IPS-15b (cell line): ENCODE measurements around the gene GTF2H1.
"Not testable (repeated sequence)": the region's sequence is repeated elsewhere in the genome, so short reads cannot be mapped to it uniquely, and the experiment has no call there.

Experiments used
- H3K27me3 ChIP-seq: one replicate; pipeline ENCODE4 v1.6.1; 2013; ENCODE audit warnings: low read length; ENCODE audit not compliant: control insufficient read depth, insufficient read depth
- H3K36me3 ChIP-seq: one replicate; pipeline ENCODE4 v1.6.1; 2013; ENCODE audit warnings: low read length; ENCODE audit not compliant: control insufficient read depth, insufficient read depth
- H3K4me1 ChIP-seq: one replicate; pipeline ENCODE4 v1.6.1; 2013; ENCODE audit warnings: mild to moderate bottlenecking, low read length; ENCODE audit not compliant: control insufficient read depth, insufficient read depth
- H3K4me3 ChIP-seq: one replicate; pipeline ENCODE4 v1.5.1; 2013; ENCODE audit warnings: low read depth, low read length
- H3K9ac ChIP-seq: one replicate; pipeline ENCODE4 v1.6.1; 2013; ENCODE audit warnings: low read depth, mild to moderate bottlenecking, low read length
- H3K9me3 ChIP-seq: one replicate; pipeline ENCODE4 v1.6.1; 2013; ENCODE audit warnings: mild to moderate bottlenecking, low read length; ENCODE audit not compliant: control insufficient read depth, insufficient read depth

Gene GTF2H1

GRCh38 chr11:18407400-18407799, 85.0 kb downstream of the GTF2H1 start:
- not testable (repeated sequence) for H3K4me1 ChIP-seq, H3K4me3 ChIP-seq, H3K9ac ChIP-seq, H3K27me3 ChIP-seq, H3K9me3 ChIP-seq
- H3K36me3 ChIP-seq, result peaks cover 12% of the 10 kb centered on the region

- no peaks in the 10 kb centered on the region for H3K9me3 ChIP-seq
- H3K36me3 ChIP-seq, result peaks cover 12% of the 10 kb centered on the region
- H3K9ac ChIP-seq, result no peak overlapping the region
- no peak overlapping the region for H3K4me3 ChIP-seq
- H3K27me3 ChIP-seq, result peaks cover 10% of the 10 kb centered on the region
- peaks cover 2% of the 10 kb centered on the region for H3K4me1 ChIP-seq
Measured at GRCh38 chr11:18408558-18409291, 86.4 kb downstream of the GTF2H1 start.

- Histone ChIP-seq H3K27me3 (peaks cover 11% of the 10 kb centered on the region), H3K4me1 (peaks cover 2% of the 10 kb centered on the region), H3K9me3 (no peaks in the 10 kb centered on the region), H3K9ac (no peak overlapping the region), H3K4me3 (no peak overlapping the region), H3K36me3 (no peaks in the 10 kb centered on the region)
Measured at GRCh38 chr11:18416459-18416858, 94.1 kb downstream of the GTF2H1 start.
